Hematopoietic multipotent progenitor cell treated with erythropoietin and hydrocortisone succinate and interleukin-3 and kit ligand, for 17 days (in vitro differentiated cells): ENCODE measurements around the gene TPM2.

ENCODE experiments used
- DNase-seq: peaks from one replicate; pipeline ENCODE4 v3.0.0-alpha.2; 2015; ENCODE audit warnings: low spot score

Gene TPM2

GRCh38 chr9:35718721-35719511 lies 29.2 kb upstream of the TPM2 start:
- no peak for DNase-seq

- no peak for DNase-seq
These were observed 27.6 kb upstream of the TPM2 start for GRCh38 chr9:35717132-35717870.

GRCh38 chr9:35716230-35716629 lies 26.5 kb upstream of the TPM2 start:
- no peak for DNase-seq

GRCh38 chr9:35714579-35715252 lies 25.0 kb upstream of the TPM2 start:
- DNase-seq, result no peak

GRCh38 chr9:35714123-35714522 lies 24.4 kb upstream of the TPM2 start:
- DNase-seq, result no peak

GRCh38 chr9:35713578-35713977 lies 23.9 kb upstream of the TPM2 start:
- DNase-seq, result no peak

- DNase-seq, result no peak
These were observed 23.2 kb upstream of the TPM2 start for GRCh38 chr9:35712762-35713400.

GRCh38 chr9:35711501-35712428 lies 22.0 kb upstream of the TPM2 start:
- DNase-seq, result no peak

GRCh38 chr9:35710818-35711500 lies 21.2 kb upstream of the TPM2 start:
- no peak for DNase-seq

GRCh38 chr9:35708146-35708545 lies 18.4 kb upstream of the TPM2 start:
- no peak for DNase-seq

- DNase-seq, result no peak
These were observed 17.2 kb upstream of the TPM2 start for GRCh38 chr9:35706951-35707350.

GRCh38 chr9:35705836-35706430 lies 16.2 kb upstream of the TPM2 start:
- DNase-seq, result no peak

GRCh38 chr9:35705372-35705771 lies 15.6 kb upstream of the TPM2 start:
- no peak for DNase-seq

GRCh38 chr9:35703906-35704672 lies 14.4 kb upstream of the TPM2 start:
- DNase-seq, result no peak

GRCh38 chr9:35702696-35703095 lies 13.0 kb upstream of the TPM2 start:
- no peak for DNase-seq

- DNase-seq, result no peak
These were observed 11.2 kb upstream of the TPM2 start for GRCh38 chr9:35700942-35701341.

- no peak for DNase-seq
These were observed 10.3 kb upstream of the TPM2 start for GRCh38 chr9:35700031-35700430.

GRCh38 chr9:35698231-35698630 lies 8.5 kb upstream of the TPM2 start:
- DNase-seq, result no peak

GRCh38 chr9:35697486-35697885 lies 7.8 kb upstream of the TPM2 start:
- DNase-seq, result no peak
